A549 (cell line): ENCODE measurements around the gene GABRR2. TPM values are rescaled to one million over a fixed set of nuclear protein-coding genes. Genes with fewer than 3 reads are reported as not detected.
"Not testable (repeated sequence)": the region's sequence is repeated elsewhere in the genome, so short reads cannot be mapped to it uniquely, and the experiment has no call there.

ENCODE experiments used
- ATAC-seq, 2 experiments: fragments of 200-7000 bp in 1 of 2; fragments of >200 bp in 1 of 2; cut with Nextera tagmentation in 1 of 2; cut with Tn5 transposase in 1 of 2; 3 replicates each; pipeline versions ENCODE4 v1.8.0 to v1.9.1; 2018 to 2020; ENCODE audit warnings: mild to moderate bottlenecking in 1 of 2, moderate library complexity in 1 of 2
- CTCF ChIA-PET: fragments of 300-600 bp; sonication (Branson Sonifier 250); formaldehyde crosslinking; extraction: SDS; loops from one replicate; lab custom pipeline; 2021; ENCODE audit warnings: antibody characterized with exemption, inconsistent platforms; lab: Yijun Ruan, JAX
- POLR2A ChIA-PET: fragments of 350-600 bp; formaldehyde crosslinking; extraction: SDS; loops from one replicate; lab custom pipeline; 2021; ENCODE audit warnings: antibody characterized with exemption, inconsistent platforms; lab: Yijun Ruan, JAX
- DNase-seq, 2 experiments: peaks; one replicate each; pipeline versions ENCODE4 v3.0.0 to v3.0.0-alpha.2; 2011 to 2016; ENCODE audit warnings: low read depth in 1 of 2, low spot score in 1 of 2
- FAIRE-seq: peaks from 2 replicates; lab custom pipeline; 2011; peaks lifted over from hg19 to GRCh38; lab: Jason Lieb, UNC
- H3K27ac ChIP-seq, 2 experiments: fragments of >200 bp; sonication (Bioruptor Twin); formaldehyde crosslinking; 3 replicates each; pipeline ENCODE4 v1.5.1; 2016 to 2017
- H3K4me1 ChIP-seq: fragments of >200 bp; sonication (Bioruptor Twin); formaldehyde crosslinking; 3 replicates; pipeline ENCODE4 v1.6.1; 2016
- H3K4me2 ChIP-seq: fragments of >200 bp; sonication (Bioruptor Twin); formaldehyde crosslinking; 3 replicates; pipeline ENCODE4 v1.6.1; 2016
- H3K4me3 ChIP-seq: fragments of >200 bp; sonication (Bioruptor Twin); formaldehyde crosslinking; 3 replicates; pipeline ENCODE4 v1.5.1; 2016
- H3K9me3 ChIP-seq: fragments of >200 bp; sonication (Bioruptor Twin); formaldehyde crosslinking; 3 replicates; pipeline ENCODE4 v1.6.1; 2016
- BCL3 ChIP-seq: fragments of >200 bp; sonication (Bioruptor Twin); formaldehyde crosslinking; IDR thresholded peaks from 3 replicates; pipeline ENCODE4 v1.6.1; 2016
- CBX2 ChIP-seq: fragments of 200-600 bp; sonication (generic); IDR thresholded peaks from 2 replicates; pipeline ENCODE4 v1.6.1; 2016; ENCODE audit warnings: low read depth, mild to moderate bottlenecking, borderline replicate concordance
- CHD4 ChIP-seq: fragments of 200-600 bp; sonication (generic); IDR thresholded peaks from 2 replicates; pipeline ENCODE4 v1.6.1; 2016; ENCODE audit warnings: antibody characterized with exemption, mild to moderate bottlenecking, borderline replicate concordance
- E2F6 ChIP-seq: IDR thresholded peaks from 2 replicates; pipeline ENCODE4 v1.6.1; 2012; ENCODE audit warnings: low read depth, borderline replicate concordance
- EHMT2 ChIP-seq: fragments of 200-600 bp; sonication (generic); IDR thresholded peaks from 2 replicates; pipeline ENCODE4 v1.6.1; 2016; ENCODE audit warnings: antibody characterized with exemption, low read depth, mild to moderate bottlenecking, moderate library complexity
- ESRRA ChIP-seq: fragments of 150-350 bp; IDR thresholded peaks from 2 replicates; pipeline ENCODE4 v1.6.1; 2014; ENCODE audit warnings: mild to moderate bottlenecking, low read length, borderline replicate concordance
- GATA3 ChIP-seq: IDR thresholded peaks from 2 replicates; pipeline ENCODE4 v1.6.1; 2012; ENCODE audit warnings: borderline replicate concordance
- HOXB13 ChIP-seq: fragments of 250-450 bp; sonication (Bioruptor Pico); IDR thresholded peaks from 2 replicates; pipeline ENCODE4 v1.5.0; 2020; ENCODE audit warnings: low read depth, mild to moderate bottlenecking, moderate library complexity
- JUNB ChIP-seq: fragments of >200 bp; sonication (Bioruptor Twin); formaldehyde crosslinking; IDR thresholded peaks from 2 replicates; pipeline ENCODE4 v1.6.1; 2016
- MAFK ChIP-seq: fragments of 450-650 bp; IDR thresholded peaks from 2 replicates; pipeline ENCODE4 v1.6.1; 2014; ENCODE audit not compliant: partially characterized antibody
- MAX ChIP-seq: IDR thresholded peaks from 2 replicates; pipeline ENCODE4 v1.6.1; 2012
- MAZ ChIP-seq: fragments of 150-350 bp; IDR thresholded peaks from 2 replicates; pipeline ENCODE4 v1.6.1; 2014; ENCODE audit warnings: antibody characterized with exemption, low read depth, low read length, borderline replicate concordance
- MYC ChIP-seq: IDR thresholded peaks from 2 replicates; pipeline ENCODE4 v1.6.1; 2012; ENCODE audit warnings: mild to moderate bottlenecking, inconsistent platforms, low read length, improper control_type of control experiment, borderline replicate concordance
- NPAS2 ChIP-seq: fragments of 250-450 bp; sonication (Bioruptor Pico); IDR thresholded peaks from 2 replicates; pipeline ENCODE4 v1.8.0; 2022; ENCODE audit warnings: mild to moderate bottlenecking, moderate library complexity, borderline replicate concordance
- NR3C1 ChIP-seq: fragments of >200 bp; sonication (Bioruptor Twin); formaldehyde crosslinking; IDR thresholded peaks from 3 replicates; pipeline ENCODE4 v1.6.1; 2017
- PBX3 ChIP-seq: IDR thresholded peaks from 2 replicates; pipeline ENCODE4 v1.6.1; 2012
- PHF8 ChIP-seq: fragments of 200-600 bp; sonication (generic); IDR thresholded peaks from 2 replicates; pipeline ENCODE4 v1.6.1; 2016; ENCODE audit warnings: low read depth, mild to moderate bottlenecking, antibody characterized with exemption, moderate library complexity, borderline replicate concordance
- RARB ChIP-seq: fragments of 250-450 bp; sonication (Bioruptor Pico); IDR thresholded peaks from 2 replicates; pipeline ENCODE4 v1.8.0; 2021; ENCODE audit warnings: mild to moderate bottlenecking, moderate library complexity
- RFX5 ChIP-seq: fragments of 450-650 bp; IDR thresholded peaks from 2 replicates; pipeline ENCODE4 v1.7.1; 2014; ENCODE audit warnings: antibody characterized with exemption, mild to moderate bottlenecking, moderate library complexity
- ZFP36 ChIP-seq: fragments of 450-650 bp; IDR thresholded peaks from 2 replicates; pipeline ENCODE4 v1.6.1; 2014; ENCODE audit warnings: borderline replicate concordance; ENCODE audit not compliant: partially characterized antibody
- ZSCAN20 ChIP-seq: fragments of 250-450 bp; sonication (Bioruptor Pico); IDR thresholded peaks from 2 replicates; pipeline ENCODE4 v1.8.0; 2022; ENCODE audit warnings: mild to moderate bottlenecking, moderate library complexity
- WGBS: methylation state at CpG from one replicate; pipeline ENCODE4 v1.1.6; 2017; ENCODE audit errors: missing lambda C conversion rate; 5-methylcytosine and 5-hydroxymethylcytosine counted together
- polyA plus RNA-seq, 4 experiments: library from polyadenylated mRNA; depleted of rRNA in 3 of 4; stranded (reverse); fragments of >200 nt; fragmentation: RNase III in 1 of 4; extraction: RNeasy Plus Mini Kit Qiagen cat#74134 plus additional on column Dnase treatment in 1 of 4; gene quantifications; 2 replicates in 3 of 4; 3 replicates in 1 of 4; pipeline ENCODE4 v1.2.3, GENCODE V29; 2011 to 2017
- TF ChIP-seq, protein P1 (sequence below): fragments of >200 bp; sonication (Bioruptor Twin); formaldehyde crosslinking; IDR thresholded peaks from 2 replicates; pipeline ENCODE4 v1.6.1; 2016

Gene GABRR2
- polyA plus RNA-seq, 2 of the 4 experiments (the other 2 are of a cell fraction) = 0.08 to 0.09 TPM

- TF ChIP-seq PBX3 (no peak), CBX2 (no peak), GATA3 (no peak), NPAS2 (no peak), ESRRA (no peak), ZFP36 (no peak), MYC (no peak), MAZ (no peak), MAX (no peak)
These were observed 19.1 kb downstream of the GABRR2 start (continued) for GRCh38 chr6:89295981-89296380.

DNA sequence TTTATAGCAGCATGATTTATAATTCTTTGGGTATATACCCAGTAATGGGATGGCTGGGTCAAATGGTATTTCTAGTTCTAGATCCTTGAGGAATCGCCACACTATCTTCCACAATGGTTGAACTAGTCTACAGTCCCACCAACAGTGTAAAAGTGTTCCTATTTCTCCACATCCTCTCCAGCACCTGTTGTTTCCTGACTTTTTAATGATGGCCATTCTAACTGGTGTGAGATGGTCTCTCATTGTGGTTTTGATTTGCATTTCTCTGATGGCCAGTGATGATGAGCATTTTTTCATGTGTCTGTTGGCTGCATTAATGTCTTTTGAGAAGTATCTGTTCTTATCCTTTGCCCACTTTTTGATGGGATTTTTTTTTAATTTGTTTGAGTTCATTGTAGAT lies 20.0 kb downstream of the GABRR2 start:
- ATAC-seq, CTCF ChIA-PET, DNase-seq, FAIRE-seq, H3K4me3 ChIP-seq, POLR2A ChIA-PET, H3K9me3 ChIP-seq, H3K4me2 ChIP-seq, H3K27ac ChIP-seq: not testable (repeated sequence)
- 36% methylated on average over 1 of the region's 1 CpG for WGBS
- H3K4me1 ChIP-seq = peaks cover 12% of the 10 kb centered on the region

DNA sequence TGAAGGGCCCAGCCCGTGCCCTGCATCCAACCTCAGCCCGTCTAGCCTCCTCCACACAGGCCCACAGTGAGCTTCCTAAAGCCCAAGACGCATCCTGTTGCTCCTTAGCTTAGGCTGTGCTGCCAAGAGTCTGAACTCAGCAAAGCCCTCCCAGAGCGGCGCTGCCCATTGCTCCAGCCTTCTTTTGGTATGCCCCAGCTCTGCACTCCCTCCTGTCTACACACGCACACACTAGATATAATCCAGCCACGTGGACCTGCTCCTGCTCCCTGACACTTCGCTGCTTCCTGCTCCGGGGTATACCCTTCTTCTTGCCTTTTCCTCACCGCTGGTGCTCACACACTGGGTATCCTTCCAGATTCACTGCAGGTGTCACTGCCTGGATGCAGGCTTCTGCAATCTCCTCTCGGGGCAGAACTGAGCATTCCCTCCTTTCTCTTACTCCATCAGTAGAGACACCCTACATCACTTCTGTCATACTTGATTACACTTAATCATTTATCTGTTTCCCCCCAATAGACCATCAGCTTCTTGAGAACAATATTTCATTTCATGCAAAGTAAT lies 23.8 kb downstream of the GABRR2 start:
- CTCF ChIA-PET = interaction anchor here (1.3 kb wide), 1 partner anchor 9 kb away, joined by 4 read pairs; no protein-coding TSS in a partner anchor
- WGBS = 69% methylated on average over 11 of the region's 11 CpGs
- no peak for FAIRE-seq

More for the DNA sequence above, 23.8 kb downstream of the GABRR2 start:
- no peak for DNase-seq
- ATAC-seq = no peak; a peak in 1 of 6 replicates
- Histone ChIP-seq H3K4me2 (no peak overlapping the region), H3K4me3 (no peak overlapping the region), H3K9me3 (no peaks in the 10 kb centered on the region)
- POLR2A ChIA-PET = no interaction called here
- TF ChIP-seq ZSCAN20 (CRISPR knock-in tag) (no peak), PHF8 (no peak), HOXB13 (CRISPR knock-in tag) (no peak), EHMT2 (no peak), NR3C1 (no peak), RARB (CRISPR knock-in tag) (no peak), E2F6 (no peak), JUNB (no peak), MAFK (no peak), BCL3 (no peak), RFX5 (no peak), PBX3 (no peak), CBX2 (no peak), CHD4 (no peak)
- TF ChIP-seq, protein P1, sequence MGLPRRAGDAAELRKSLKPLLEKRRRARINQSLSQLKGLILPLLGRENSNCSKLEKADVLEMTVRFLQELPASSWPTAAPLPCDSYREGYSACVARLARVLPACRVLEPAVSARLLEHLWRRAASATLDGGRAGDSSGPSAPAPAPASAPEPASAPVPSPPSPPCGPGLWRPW = no peak
- TF ChIP-seq, all 56 proteins: peak for 0
- Histone ChIP-seq H3K27ac (no peak overlapping the region), H3K4me1 (no peaks in the 10 kb centered on the region)
